K562 (cell line): ENCODE measurements around the gene WDR88. TPM values are rescaled to one million over a fixed set of nuclear protein-coding genes. Genes with fewer than 3 reads are reported as not detected.

ENCODE experiments used
- CBFA2T3 ChIP-seq: fragments of 450-650 bp; IDR thresholded peaks from 2 replicates; pipeline ENCODE4 v1.6.1; 2017
- CBFB ChIP-seq: sonication (generic); formaldehyde crosslinking; IDR thresholded peaks from 2 replicates; pipeline ENCODE4 v1.4.0; 2020; ENCODE audit warnings: mild to moderate bottlenecking, missing genetic modification reagents
- CGGBP1 ChIP-seq: fragments of 250-450 bp; sonication (Bioruptor Pico); IDR thresholded peaks from 2 replicates; pipeline ENCODE4 v1.9.0; 2021; ENCODE audit warnings: mild to moderate bottlenecking
- DPF2 ChIP-seq: fragments of 450-650 bp; IDR thresholded peaks from 2 replicates; pipeline ENCODE4 v1.6.1; 2016
- E2F1 ChIP-seq: sonication (generic); formaldehyde crosslinking; IDR thresholded peaks from 2 replicates; pipeline ENCODE4 v1.8.1; 2023; ENCODE audit warnings: mild to moderate bottlenecking, missing genetic modification reagents, moderate library complexity
- JUN ChIP-seq, 2 experiments: sonication (generic) in 1 of 2; formaldehyde crosslinking in 1 of 2; IDR thresholded peaks; 2 replicates each; pipeline versions ENCODE4 v1.6.1 to v1.8.0; 2012 to 2022; ENCODE audit warnings: borderline replicate concordance in 2 of 2, mild to moderate bottlenecking in 2 of 2, improper control_type of control experiment in 1 of 2, low read depth in 1 of 2, low read length in 1 of 2, missing genetic modification reagents in 1 of 2
- MAZ ChIP-seq, 2 experiments: fragments of 450-650 bp in 1 of 2; sonication (generic) in 1 of 2; formaldehyde crosslinking; IDR thresholded peaks in 1 of 2; conservative IDR thresholded peaks in 1 of 2; 2 replicates each; pipeline versions ENCODE4 v1.4.0 to v1.5.0; 2020; ENCODE audit warnings: mild to moderate bottlenecking in 1 of 2, missing genetic modification reagents in 1 of 2
- MEF2A ChIP-seq: IDR thresholded peaks from 2 replicates; pipeline ENCODE4 v1.6.1; 2011; ENCODE audit warnings: low read depth, mild to moderate bottlenecking, low read length, moderate library complexity; ENCODE audit not compliant: control insufficient read depth
- MTA1 ChIP-seq: fragments of 450-650 bp; IDR thresholded peaks from 2 replicates; pipeline ENCODE4 v1.6.1; 2017; ENCODE audit warnings: borderline replicate concordance
- MYC ChIP-seq, 2 experiments: fragments of 250-450 bp in 1 of 2; sonication (Bioruptor Pico) in 1 of 2; IDR thresholded peaks; 2 replicates each; pipeline versions ENCODE4 v1.5.1 to v1.6.1; 2012 to 2021; ENCODE audit warnings: low read depth in 2 of 2, borderline replicate concordance in 1 of 2, improper control_type of control experiment in 1 of 2, low read length in 1 of 2, mild to moderate bottlenecking in 1 of 2, moderate library complexity in 1 of 2
- PHF8 ChIP-seq: fragments of 200-600 bp; sonication (generic); IDR thresholded peaks from 2 replicates; pipeline ENCODE4 v1.6.1; 2012; ENCODE audit warnings: mixed run types, mild to moderate bottlenecking, inconsistent platforms, low read length, moderate library complexity, borderline replicate concordance
- RBM14 ChIP-seq: fragments of 200-400 bp; formaldehyde crosslinking; IDR thresholded peaks from 2 replicates; pipeline ENCODE4 v1.6.1; 2018; ENCODE audit warnings: low read depth, mild to moderate bottlenecking, low read length, moderate library complexity, borderline replicate concordance; ENCODE audit not compliant: insufficient read depth
- RNF2 ChIP-seq: sonication (generic); IDR thresholded peaks from 2 replicates; pipeline ENCODE4 v1.6.1; 2016
- SRSF3 ChIP-seq: fragments of 200-400 bp; formaldehyde crosslinking; IDR thresholded peaks from 2 replicates; pipeline ENCODE4 v1.6.1; 2016; ENCODE audit warnings: mild to moderate bottlenecking, low read length, moderate library complexity; ENCODE audit not compliant: insufficient read depth
- TARDBP ChIP-seq: fragments of 450-650 bp; IDR thresholded peaks from 2 replicates; pipeline ENCODE4 v1.6.1; 2016
- TOE1 ChIP-seq, 2 experiments: fragments of 450-650 bp in 1 of 2; sonication (generic) in 1 of 2; formaldehyde crosslinking in 1 of 2; IDR thresholded peaks; 2 replicates each; pipeline versions ENCODE4 v1.7.1 to v1.8.0; 2016 to 2022; ENCODE audit warnings: borderline replicate concordance in 2 of 2, mild to moderate bottlenecking in 2 of 2, antibody characterized with exemption in 1 of 2, inconsistent platforms in 1 of 2, low read depth in 1 of 2, missing genetic modification reagents in 1 of 2, moderate library complexity in 1 of 2
- ZEB2 ChIP-seq: fragments of 450-650 bp; IDR thresholded peaks from 2 replicates; pipeline ENCODE4 v1.6.1; 2016
- ZNF354B ChIP-seq: fragments of 250-450 bp; sonication (Bioruptor Pico); IDR thresholded peaks from 2 replicates; pipeline ENCODE4 v1.4.0; 2020
- ZNF561 ChIP-seq: fragments of 450-650 bp; formaldehyde crosslinking; conservative IDR thresholded peaks from 2 replicates; pipeline ENCODE4 v1.4.0; 2020; ENCODE audit warnings: mild to moderate bottlenecking, moderate library complexity
- polyA plus RNA-seq, 8 experiments: library from polyadenylated mRNA; depleted of rRNA in 4 of 8; stranded (reverse) in 5 of 8; unstranded in 3 of 8; fragments of >200 nt; fragmentation: Nextera tagmentation in 2 of 8; fragmentation: Illumina TruSeq in 1 of 8; extraction: Ambion mirVana in 2 of 8; extraction: Trizol in 1 of 8; gene quantifications; 2 replicates each; pipeline versions ENCODE4 v1.2.1 to v1.2.3, GENCODE V29; 2011 to 2014; ENCODE audit warnings: inconsistent platforms in 1 of 8, missing spikeins in 1 of 8
- total RNA-seq, 7 experiments: library from RNA; depleted of rRNA in 6 of 7; stranded (reverse); fragments of >200 nt in 6 of 7; fragmentation: Illumina TruSeq in 2 of 7; extraction: Trizol in 2 of 7; gene quantifications; 2 replicates each; pipeline versions ENCODE4 v1.2.1 to v1.2.3, GENCODE V29; 2011 to 2021; ENCODE audit warnings: low replicate concordance in 1 of 7
- TF ChIP-seq, protein P1 (sequence below): IDR thresholded peaks from 2 replicates; pipeline ENCODE4 v1.6.1; 2011; ENCODE audit warnings: borderline replicate concordance, low read depth, mild to moderate bottlenecking, moderate library complexity, low read length; ENCODE audit not compliant: insufficient read depth, poor library complexity, severe bottlenecking
- TF ChIP-seq, protein P2 (sequence below): sonication (generic); formaldehyde crosslinking; IDR thresholded peaks from 2 replicates; pipeline ENCODE4 v1.8.0; 2022; ENCODE audit warnings: missing genetic modification reagents, mild to moderate bottlenecking, borderline replicate concordance

The WDR88 gene
- total and polyA plus RNA-seq, 9 of the 15 experiments (the other 6 are each of a cell fraction or from before 2014, with no cell fraction given): 0.03 to 0.04 TPM; not detected in 7

GRCh38 chr19:33177417-33177979 is 45.6 kb downstream of the WDR88 start (continued):
- TF ChIP-seq DPF2 (no peak), E2F1 (CRISPR knock-in tag) (0 out of 2 replicates have a peak, but pooled peaks have one; percentile 4), MTA1 (peak; percentile 55; the same call in 1 of the 2 replicates), ZNF354B (CRISPR knock-in tag) (no peak), ZEB2 (peak; percentile 10; the same call in 1 of the 2 replicates), ZNF561 (no peak), CBFB (no peak), MYC (IDR thresholded peaks at IDR 0.05; ENCODE audit: low read depth, low read length) (no peak), MYC (CRISPR knock-in tag; IDR thresholded peaks at IDR 0.05; ENCODE audit: borderline replicate concordance, low read depth) (0 out of 2 replicates have a peak, but pooled peaks have one; percentile 20), TOE1 (IDR thresholded peaks at IDR 0.05; ENCODE audit: borderline replicate concordance) (0 out of 2 replicates have a peak, but pooled peaks have one; percentile 8), TOE1 (CRISPR knock-in tag; IDR thresholded peaks at IDR 0.05; ENCODE audit: borderline replicate concordance, low read depth) (no peak), PHF8 (no peak), RNF2 (0 out of 2 replicates have a peak, but pooled peaks have one; percentile 23), MAZ (CRISPR knock-in tag; conservative IDR thresholded peaks at IDR 0.05 in 1 of 2, IDR thresholded peaks at IDR 0.05 in 1 of 2) (peak in 1 of 2 experiments; percentile 3; a peak in 1 of 4 replicates), TARDBP (peak; percentile 95), CGGBP1 (no peak), JUN (IDR thresholded peaks at IDR 0.05; ENCODE audit: borderline replicate concordance, low read depth, low read length) (no peak), JUN (CRISPR knock-in tag; IDR thresholded peaks at IDR 0.05; ENCODE audit: borderline replicate concordance) (no peak), SRSF3 (no peak), CBFA2T3 (peak; percentile 36), RBM14 (0 out of 2 replicates have a peak, but pooled peaks have one; percentile 54), MEF2A (no peak)
- TF ChIP-seq, protein P1, sequence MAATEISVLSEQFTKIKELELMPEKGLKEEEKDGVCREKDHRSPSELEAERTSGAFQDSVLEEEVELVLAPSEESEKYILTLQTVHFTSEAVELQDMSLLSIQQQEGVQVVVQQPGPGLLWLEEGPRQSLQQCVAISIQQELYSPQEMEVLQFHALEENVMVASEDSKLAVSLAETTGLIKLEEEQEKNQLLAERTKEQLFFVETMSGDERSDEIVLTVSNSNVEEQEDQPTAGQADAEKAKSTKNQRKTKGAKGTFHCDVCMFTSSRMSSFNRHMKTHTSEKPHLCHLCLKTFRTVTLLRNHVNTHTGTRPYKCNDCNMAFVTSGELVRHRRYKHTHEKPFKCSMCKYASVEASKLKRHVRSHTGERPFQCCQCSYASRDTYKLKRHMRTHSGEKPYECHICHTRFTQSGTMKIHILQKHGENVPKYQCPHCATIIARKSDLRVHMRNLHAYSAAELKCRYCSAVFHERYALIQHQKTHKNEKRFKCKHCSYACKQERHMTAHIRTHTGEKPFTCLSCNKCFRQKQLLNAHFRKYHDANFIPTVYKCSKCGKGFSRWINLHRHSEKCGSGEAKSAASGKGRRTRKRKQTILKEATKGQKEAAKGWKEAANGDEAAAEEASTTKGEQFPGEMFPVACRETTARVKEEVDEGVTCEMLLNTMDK: peak; percentile 58
- TF ChIP-seq, protein P2, sequence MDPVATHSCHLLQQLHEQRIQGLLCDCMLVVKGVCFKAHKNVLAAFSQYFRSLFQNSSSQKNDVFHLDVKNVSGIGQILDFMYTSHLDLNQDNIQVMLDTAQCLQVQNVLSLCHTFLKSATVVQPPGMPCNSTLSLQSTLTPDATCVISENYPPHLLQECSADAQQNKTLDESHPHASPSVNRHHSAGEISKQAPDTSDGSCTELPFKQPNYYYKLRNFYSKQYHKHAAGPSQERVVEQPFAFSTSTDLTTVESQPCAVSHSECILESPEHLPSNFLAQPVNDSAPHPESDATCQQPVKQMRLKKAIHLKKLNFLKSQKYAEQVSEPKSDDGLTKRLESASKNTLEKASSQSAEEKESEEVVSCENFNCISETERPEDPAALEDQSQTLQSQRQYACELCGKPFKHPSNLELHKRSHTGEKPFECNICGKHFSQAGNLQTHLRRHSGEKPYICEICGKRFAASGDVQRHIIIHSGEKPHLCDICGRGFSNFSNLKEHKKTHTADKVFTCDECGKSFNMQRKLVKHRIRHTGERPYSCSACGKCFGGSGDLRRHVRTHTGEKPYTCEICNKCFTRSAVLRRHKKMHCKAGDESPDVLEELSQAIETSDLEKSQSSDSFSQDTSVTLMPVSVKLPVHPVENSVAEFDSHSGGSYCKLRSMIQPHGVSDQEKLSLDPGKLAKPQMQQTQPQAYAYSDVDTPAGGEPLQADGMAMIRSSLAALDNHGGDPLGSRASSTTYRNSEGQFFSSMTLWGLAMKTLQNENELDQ (CRISPR knock-in tag): no peak
